ENCODE data around the gene HBM. TPM values are rescaled to one million over a fixed set of nuclear protein-coding genes. Genes with fewer than 3 reads are reported as not detected.

The HBM gene
- total RNA-seq, 3 donors from 2014 or later (not counting 1 experiment from before 2014, with no cell fraction given) = not detected

DNA sequence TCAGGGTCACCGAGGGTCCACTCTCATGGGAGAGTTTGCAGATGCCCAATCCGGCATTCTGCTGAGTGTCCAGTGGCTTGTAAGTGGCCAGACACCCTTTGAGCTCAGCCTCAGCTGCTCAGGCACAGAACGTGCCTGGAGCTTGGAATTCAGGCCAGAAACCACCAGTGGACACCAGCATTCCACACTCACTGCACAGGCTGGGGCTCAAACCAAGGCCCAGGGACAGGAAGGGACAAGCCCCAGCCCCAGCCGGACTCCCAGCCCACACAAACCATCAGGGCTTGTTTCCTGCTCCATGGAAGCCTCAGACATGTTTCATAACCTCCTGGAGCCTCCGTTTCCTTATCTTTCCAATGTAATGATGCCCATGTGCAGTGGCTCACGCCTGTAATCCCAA is 22.3 kb upstream of the HBM start:
- H3K36me3 Mint-ChIP-seq = no peaks in the 10 kb centered on the region
- H3K4me1 Mint-ChIP-seq = peaks cover 5% of the 10 kb centered on the region in 2 donors
- ATAC-seq (no peak), DNase-seq (no peak)
- no peaks in the 10 kb centered on the region for H3K9me3 Mint-ChIP-seq
- no peaks in the 10 kb centered on the region for H3K27me3 ChIP-seq (ENCODE audit: control insufficient read depth, insufficient read depth, low read length)
- no peak overlapping the region for H3K27ac ChIP-seq (ENCODE audit: low read length)
- WGBS (ENCODE audit: insufficient coverage) = 75% methylated on average over 6 of the region's 6 CpGs
- peaks cover 3% of the 10 kb centered on the region for H3K4me1 ChIP-seq (ENCODE audit: control insufficient read depth, insufficient read depth, low read length)
- H3K27me3 Mint-ChIP-seq (ENCODE audit: low read depth in 2 of 2) = peaks cover 5 to 6% of the 10 kb centered on the region in 2 donors
- intact Hi-C loops (cut with micrococcal nuclease) = no loop called here
- H3K27ac Mint-ChIP-seq = no peak overlapping the region
- H3K9me3 ChIP-seq (ENCODE audit: control insufficient read depth, insufficient read depth, low read length) = no peaks in the 10 kb centered on the region
- no peak overlapping the region for H3K4me3 ChIP-seq (ENCODE audit: low read length)
- no peaks in the 10 kb centered on the region for H3K36me3 ChIP-seq (ENCODE audit: control insufficient read depth, insufficient read depth, low read length)
- no peak overlapping the region for H3K4me3 Mint-ChIP-seq
- TF ChIP-seq, protein P1, sequence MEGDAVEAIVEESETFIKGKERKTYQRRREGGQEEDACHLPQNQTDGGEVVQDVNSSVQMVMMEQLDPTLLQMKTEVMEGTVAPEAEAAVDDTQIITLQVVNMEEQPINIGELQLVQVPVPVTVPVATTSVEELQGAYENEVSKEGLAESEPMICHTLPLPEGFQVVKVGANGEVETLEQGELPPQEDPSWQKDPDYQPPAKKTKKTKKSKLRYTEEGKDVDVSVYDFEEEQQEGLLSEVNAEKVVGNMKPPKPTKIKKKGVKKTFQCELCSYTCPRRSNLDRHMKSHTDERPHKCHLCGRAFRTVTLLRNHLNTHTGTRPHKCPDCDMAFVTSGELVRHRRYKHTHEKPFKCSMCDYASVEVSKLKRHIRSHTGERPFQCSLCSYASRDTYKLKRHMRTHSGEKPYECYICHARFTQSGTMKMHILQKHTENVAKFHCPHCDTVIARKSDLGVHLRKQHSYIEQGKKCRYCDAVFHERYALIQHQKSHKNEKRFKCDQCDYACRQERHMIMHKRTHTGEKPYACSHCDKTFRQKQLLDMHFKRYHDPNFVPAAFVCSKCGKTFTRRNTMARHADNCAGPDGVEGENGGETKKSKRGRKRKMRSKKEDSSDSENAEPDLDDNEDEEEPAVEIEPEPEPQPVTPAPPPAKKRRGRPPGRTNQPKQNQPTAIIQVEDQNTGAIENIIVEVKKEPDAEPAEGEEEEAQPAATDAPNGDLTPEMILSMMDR (IDR thresholded peaks at IDR 0.05) = no peak

DNA sequence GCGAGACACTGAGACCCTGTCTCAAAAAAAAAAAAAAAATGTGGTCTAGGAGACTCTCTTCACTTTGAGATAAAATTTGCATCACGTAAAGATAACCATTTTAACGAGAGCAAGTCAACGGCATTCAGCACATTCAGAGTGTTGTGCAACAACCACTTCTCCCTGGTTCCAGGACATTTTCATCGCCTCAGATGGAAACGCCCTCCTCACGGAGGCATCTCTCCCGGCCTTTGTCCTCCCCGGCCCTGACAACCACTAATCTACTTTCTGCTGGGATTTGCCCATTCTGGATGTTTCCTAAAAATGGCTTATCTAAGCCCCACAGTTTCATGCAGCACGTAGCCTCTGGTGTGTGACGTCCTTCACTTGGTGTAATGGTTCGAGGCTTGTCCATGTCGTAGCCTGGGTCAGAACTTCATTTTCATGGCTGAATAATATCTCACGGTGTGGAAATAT is 21.0 kb upstream of the HBM start:
- intact Hi-C loops (cut with micrococcal nuclease) = no loop called here
- Mint-ChIP-seq H3K27ac (no peak overlapping the region), H3K27me3 (ENCODE audit: low read depth in 2 of 2) (peaks cover 6 to 7% of the 10 kb centered on the region in 2 donors), H3K36me3 (no peaks in the 10 kb centered on the region), H3K9me3 (no peaks in the 10 kb centered on the region), H3K4me1 (no peaks in the 10 kb centered on the region), H3K4me3 (no peak overlapping the region)
- TF ChIP-seq, protein P1 (IDR thresholded peaks at IDR 0.05) = no peak
- H3K4me3 ChIP-seq (ENCODE audit: low read length) = no peak overlapping the region
- no peaks in the 10 kb centered on the region for H3K27me3 ChIP-seq (ENCODE audit: control insufficient read depth, insufficient read depth, low read length)
- DNase-seq (no peak), ATAC-seq (no peak)
- no peaks in the 10 kb centered on the region for H3K36me3 ChIP-seq (ENCODE audit: control insufficient read depth, insufficient read depth, low read length)
- 92% methylated on average over 14 of the region's 14 CpGs for WGBS (ENCODE audit: insufficient coverage)
- no peaks in the 10 kb centered on the region for H3K9me3 ChIP-seq (ENCODE audit: control insufficient read depth, insufficient read depth, low read length)
- H3K27ac ChIP-seq (ENCODE audit: low read length) = no peak overlapping the region
- H3K4me1 ChIP-seq (ENCODE audit: control insufficient read depth, insufficient read depth, low read length) = no peaks in the 10 kb centered on the region

DNA sequence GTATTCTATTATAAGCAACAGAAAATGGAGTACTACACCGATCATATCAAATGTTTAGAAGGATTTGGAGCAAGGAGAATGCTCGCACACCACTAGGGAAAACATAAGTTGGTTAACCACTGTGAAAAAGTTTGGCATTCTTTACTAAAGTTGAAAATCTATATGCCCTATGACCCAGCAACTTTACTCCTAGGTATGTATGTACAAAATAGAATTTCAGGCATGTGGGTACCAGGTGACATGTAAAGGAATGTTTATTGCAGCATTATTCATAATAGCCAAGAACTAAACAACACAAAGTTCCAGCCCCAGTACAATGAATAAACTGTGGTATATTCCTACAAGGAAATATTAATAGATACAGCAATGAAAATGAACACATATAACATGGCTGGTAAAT is 19.1 kb upstream of the HBM start:
- TF ChIP-seq, protein P1 (IDR thresholded peaks at IDR 0.05) = no peak
- WGBS (ENCODE audit: insufficient coverage) = 83% methylated on average over 2 of the region's 2 CpGs
- DNase-seq (no peak), ATAC-seq (no peak)
- H3K4me3 Mint-ChIP-seq = no peak overlapping the region
- H3K4me1 Mint-ChIP-seq = no peaks in the 10 kb centered on the region
- H3K36me3 Mint-ChIP-seq = no peaks in the 10 kb centered on the region
- Histone ChIP-seq H3K9me3 (ENCODE audit: control insufficient read depth, insufficient read depth, low read length) (no peaks in the 10 kb centered on the region), H3K36me3 (ENCODE audit: control insufficient read depth, insufficient read depth, low read length) (no peaks in the 10 kb centered on the region), H3K4me3 (ENCODE audit: low read length) (no peak overlapping the region), H3K27ac (ENCODE audit: low read length) (no peak overlapping the region), H3K4me1 (ENCODE audit: control insufficient read depth, insufficient read depth, low read length) (no peaks in the 10 kb centered on the region), H3K27me3 (ENCODE audit: control insufficient read depth, insufficient read depth, low read length) (no peaks in the 10 kb centered on the region)
- H3K27me3 Mint-ChIP-seq (ENCODE audit: low read depth in 2 of 2) = peaks cover 6 to 7% of the 10 kb centered on the region in 2 donors
- intact Hi-C loops (cut with micrococcal nuclease) = no loop called here
- H3K27ac Mint-ChIP-seq = no peak overlapping the region
- H3K9me3 Mint-ChIP-seq = no peaks in the 10 kb centered on the region

DNA sequence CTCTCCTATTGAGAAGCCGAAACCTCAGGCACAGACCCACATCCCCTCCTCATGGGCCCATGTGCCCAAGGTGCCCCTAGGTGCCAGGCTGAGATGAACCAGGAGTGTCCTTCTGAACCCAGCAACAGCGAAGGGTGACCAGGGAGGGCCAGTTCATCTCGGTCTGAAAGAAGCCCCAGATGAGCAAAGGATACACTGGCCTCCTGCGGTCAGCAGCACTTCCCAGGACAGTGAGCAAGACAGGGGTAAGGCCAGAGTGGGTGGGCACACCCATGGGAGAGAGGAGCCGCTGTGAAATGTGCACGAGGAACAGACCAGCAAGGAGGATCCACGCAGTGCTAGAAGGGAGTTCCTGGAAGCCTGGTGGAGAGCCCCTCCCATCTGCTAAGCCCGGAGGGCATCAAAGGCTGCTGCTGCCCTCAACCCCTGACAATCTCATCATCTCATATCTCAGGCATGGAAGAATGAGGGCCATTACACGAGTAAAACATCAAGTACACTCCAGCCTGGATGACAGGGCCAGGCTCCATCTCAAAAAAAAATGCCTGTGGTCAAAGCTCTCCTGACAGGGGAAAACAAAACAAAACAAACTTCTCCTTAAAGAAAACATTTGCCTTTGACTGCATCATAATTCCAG is 16.6 kb upstream of the HBM start:
- Mint-ChIP-seq H3K27ac (no peak overlapping the region), H3K36me3 (no peaks in the 10 kb centered on the region), H3K9me3 (no peaks in the 10 kb centered on the region), H3K4me1 (peaks cover under 1% of the 10 kb centered on the region in 2 donors), H3K4me3 (no peak overlapping the region), H3K27me3 (ENCODE audit: low read depth in 2 of 2) (peaks cover 3 to 6% of the 10 kb centered on the region in 2 donors)
- no peaks in the 10 kb centered on the region for H3K9me3 ChIP-seq (ENCODE audit: control insufficient read depth, insufficient read depth, low read length)
- ATAC-seq (no peak), DNase-seq (no peak)
- TF ChIP-seq, protein P1 (IDR thresholded peaks at IDR 0.05) = no peak
- H3K4me3 ChIP-seq (ENCODE audit: low read length) = no peak overlapping the region
- H3K27ac ChIP-seq (ENCODE audit: low read length) = no peak overlapping the region
- peaks cover under 1% of the 10 kb centered on the region for H3K4me1 ChIP-seq (ENCODE audit: control insufficient read depth, insufficient read depth, low read length)
- H3K36me3 ChIP-seq (ENCODE audit: control insufficient read depth, insufficient read depth, low read length) = no peaks in the 10 kb centered on the region
- WGBS (ENCODE audit: insufficient coverage) = 57% methylated on average over 9 of the region's 9 CpGs
- intact Hi-C loops (cut with micrococcal nuclease) = no loop called here
- H3K27me3 ChIP-seq (ENCODE audit: control insufficient read depth, insufficient read depth, low read length) = no peaks in the 10 kb centered on the region
